Neuronal stem cell (in vitro differentiated cells): ENCODE data around the gene KAT7. TPM values are rescaled to one million over a fixed set of nuclear protein-coding genes. Genes with fewer than 3 reads are reported as not detected.
A peak's percentile ranks its signal among the peaks of the same experiment; 100 is the strongest.

ENCODE experiments used
- DNase-seq: peaks from one replicate; pipeline ENCODE4 v3.0.0-alpha.2; 2013; ENCODE audit warnings: low spot score
- H2AFZ ChIP-seq: one replicate; pipeline ENCODE4 v1.6.1; 2013; ENCODE audit warnings: mild to moderate bottlenecking, low read length, inconsistent platforms
- H2AK5ac ChIP-seq: 2 replicates; pipeline ENCODE4 v1.6.1; 2013; ENCODE audit warnings: low read depth, mild to moderate bottlenecking, inconsistent platforms, low read length, moderate library complexity, mixed read lengths
- H2BK120ac ChIP-seq: 2 replicates; pipeline ENCODE4 v1.6.1; 2013; ENCODE audit warnings: low read depth, mild to moderate bottlenecking, inconsistent platforms, low read length, moderate library complexity, mixed read lengths
- H2BK12ac ChIP-seq: one replicate; pipeline ENCODE4 v1.6.1; 2013; ENCODE audit warnings: low read length, inconsistent platforms
- H2BK15ac ChIP-seq: 2 replicates; pipeline ENCODE4 v1.6.1; 2013; ENCODE audit warnings: mild to moderate bottlenecking, low read length, inconsistent platforms, mixed read lengths
- H2BK5ac ChIP-seq: one replicate; pipeline ENCODE4 v1.6.1; 2013; ENCODE audit warnings: inconsistent platforms, mild to moderate bottlenecking, low read length, moderate library complexity
- H3K14ac ChIP-seq: one replicate; pipeline ENCODE4 v1.6.1; 2013; ENCODE audit warnings: low read length, inconsistent platforms
- H3K18ac ChIP-seq: 2 replicates; pipeline ENCODE4 v1.6.1; 2013; ENCODE audit warnings: low read length, inconsistent platforms
- H3K23ac ChIP-seq: 2 replicates; pipeline ENCODE4 v1.6.1; 2013; ENCODE audit warnings: low read depth, mild to moderate bottlenecking, mixed read lengths, low read length, inconsistent platforms; ENCODE audit not compliant: poor library complexity
- H3K27ac ChIP-seq: replicated peaks from 3 replicates; pipeline ENCODE4 v1.5.1; 2013; ENCODE audit warnings: low read length, inconsistent platforms
- H3K27me3 ChIP-seq, 3 experiments: 2 replicates each; pipeline ENCODE4 v1.6.1; 2013; ENCODE audit warnings: low read length in 3 of 3, mild to moderate bottlenecking in 2 of 3, inconsistent platforms in 1 of 3, low read depth in 1 of 3, mixed read lengths in 1 of 3, moderate library complexity in 1 of 3; ENCODE audit not compliant: control insufficient read depth in 3 of 3, insufficient read depth in 3 of 3
- H3K36me3 ChIP-seq, 2 donors: replicated peaks in 1 of 2; 2 replicates each; pipeline ENCODE4 v1.6.1; 2013; ENCODE audit warnings: low read length in 2 of 2; ENCODE audit not compliant: control insufficient read depth in 2 of 2, insufficient read depth in 2 of 2
- H3K4ac ChIP-seq: 2 replicates; pipeline ENCODE4 v1.6.1; 2013; ENCODE audit warnings: inconsistent platforms, mild to moderate bottlenecking, low read length, moderate library complexity
- H3K4me1 ChIP-seq, 2 donors: 1 replicate in 1 of 2; 2 replicates in 1 of 2; pipeline ENCODE4 v1.6.1; 2013; ENCODE audit warnings: low read length in 2 of 2, low read depth in 1 of 2; ENCODE audit not compliant: control insufficient read depth in 2 of 2, insufficient read depth in 1 of 2
- H3K4me2 ChIP-seq: one replicate; pipeline ENCODE4 v1.6.1; 2013; ENCODE audit warnings: mild to moderate bottlenecking, low read length, inconsistent platforms; ENCODE audit not compliant: insufficient read depth, poor library complexity, severe bottlenecking
- H3K4me3 ChIP-seq, 2 donors: 2 replicates each; pipeline ENCODE4 v1.5.1; 2013; ENCODE audit warnings: low read length in 2 of 2, mild to moderate bottlenecking in 2 of 2, inconsistent platforms in 1 of 2, moderate library complexity in 1 of 2
- H3K79me1 ChIP-seq: one replicate; pipeline ENCODE4 v1.6.1; 2013; ENCODE audit warnings: low read depth, mild to moderate bottlenecking, inconsistent platforms, low read length, moderate library complexity
- H3K9ac ChIP-seq: one replicate; pipeline ENCODE4 v1.6.1; 2013; ENCODE audit warnings: mild to moderate bottlenecking, low read depth, low read length, inconsistent platforms; ENCODE audit not compliant: poor library complexity
- H3K9me3 ChIP-seq, 2 donors: replicated peaks in 1 of 2; 2 replicates each; pipeline versions ENCODE3 to v1.6.1; 2013; ENCODE audit warnings: low read length in 2 of 2, mild to moderate bottlenecking in 2 of 2, inconsistent platforms in 1 of 2, low read depth in 1 of 2, mixed read lengths in 1 of 2, moderate library complexity in 1 of 2; ENCODE audit not compliant: control insufficient read depth in 2 of 2, insufficient read depth in 1 of 2
- H4K8ac ChIP-seq: one replicate; pipeline ENCODE4 v1.6.1; 2013; ENCODE audit warnings: low read depth, mild to moderate bottlenecking, inconsistent platforms, low read length, moderate library complexity
- H4K91ac ChIP-seq: one replicate; pipeline ENCODE4 v1.6.1; 2013; ENCODE audit warnings: low read length, low read depth, mild to moderate bottlenecking, inconsistent platforms; ENCODE audit not compliant: poor library complexity
- WGBS, 2 donors: extraction: QIAGEN DNeasy Blood & Tissue Kit; methylation state at CpG; one replicate each; pipeline ENCODE4 v1.1.7; 2013; ENCODE audit warnings: missing lambda C conversion rate in 2 of 2, mixed read lengths in 1 of 2; ENCODE audit not compliant: insufficient read length in 2 of 2, insufficient replicate concordance in 1 of 2; ENCODE audit errors: extremely low coverage in 2 of 2; 5-methylcytosine and 5-hydroxymethylcytosine counted together
- polyA plus RNA-seq, 2 experiments: library from polyadenylated mRNA; stranded (reverse); fragments of 200-250 nt; gene quantifications; one replicate each; pipeline ENCODE4 v1.2.3, GENCODE V29; 2013

Gene KAT7
- polyA plus RNA-seq (2013, experiment 1 of 2): 94.8 TPM
- 94.3 TPM for polyA plus RNA-seq (2013, experiment 2 of 2)

DNA sequence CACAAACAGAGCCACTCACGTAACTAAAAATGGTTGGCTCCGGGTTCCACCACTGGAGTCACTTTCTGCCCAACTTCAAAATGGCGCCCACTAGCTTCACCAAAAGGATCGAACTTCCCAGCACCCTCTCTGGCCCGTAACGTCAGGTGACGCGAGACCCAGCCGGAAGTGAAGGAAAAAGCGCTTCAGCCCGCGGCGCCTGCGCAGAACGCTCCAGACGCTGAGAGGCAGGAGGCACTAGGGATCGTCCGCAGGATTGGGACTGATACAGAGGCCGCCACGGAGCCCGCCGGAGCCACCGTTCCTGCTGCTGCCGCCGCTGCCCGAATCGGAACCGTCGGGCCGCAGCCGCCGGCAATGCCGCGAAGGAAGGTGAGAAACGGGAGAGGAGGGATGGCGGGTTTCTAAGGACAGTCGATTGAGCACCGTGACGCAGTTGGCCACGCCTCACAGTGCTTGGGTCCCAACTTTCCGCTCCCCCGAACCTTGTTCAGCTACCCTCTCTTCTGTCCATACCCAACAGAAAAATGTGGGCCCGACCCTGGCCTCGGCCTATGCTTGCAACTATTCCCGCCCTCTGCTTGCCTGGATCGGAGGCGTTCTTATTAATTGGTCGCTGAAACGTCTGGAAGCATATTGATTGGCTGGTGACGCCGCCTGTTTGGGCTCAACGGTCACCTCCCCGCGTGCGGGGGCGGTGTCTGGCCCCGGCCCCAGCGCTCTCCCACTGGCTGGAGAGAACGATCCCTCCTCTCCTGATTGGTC is at the start of gene KAT7:
Gene KAT7, plus strand, starts transcription at position 204 of the 765 bp plus-strand sequence. Its CDS starts 154 bp downstream, at position 358.
- Histone ChIP-seq H3K27ac (peak within 1 kb of the TSS; percentile 72), H2AFZ (peak within 1 kb of the TSS; percentile 88), H3K4me2 (peak within 1 kb of the TSS; percentile 72), H3K4ac (peak within 1 kb of the TSS; percentile 97), H3K18ac (peak within 1 kb of the TSS; percentile 100), H2BK5ac (peak within 1 kb of the TSS; percentile 33), H3K9ac (peak within 1 kb of the TSS; percentile 94), H2BK15ac (no peak within 1 kb of the TSS), H3K4me3 (peak within 1 kb of the TSS; percentile 85 to 96), H3K79me1 (peaks cover 7% of the 10 kb centered on the region), H3K27me3 (no peaks in the 10 kb centered on the region), H3K14ac (peak within 1 kb of the TSS; percentile 99), H2AK5ac (peak within 1 kb of the TSS; percentile 94), H2BK12ac (no peak within 1 kb of the TSS), H3K23ac (peak within 1 kb of the TSS; percentile 92), H2BK120ac (peak within 1 kb of the TSS; percentile 76), H3K4me1 (peaks cover 10 to 11% of the 10 kb centered on the region in 2 donors), H3K9me3 (no peaks in the 10 kb centered on the region), H4K91ac (peak within 1 kb of the TSS; percentile 56), H4K8ac (peak within 1 kb of the TSS; percentile 2), H3K36me3 (peaks cover 12 to 41% of the 10 kb centered on the region in 2 donors)
- peak; percentile 97 for DNase-seq
- WGBS, 2 donors: no CpG with 5 or more reads among the region's 59 CpGs

DNA sequence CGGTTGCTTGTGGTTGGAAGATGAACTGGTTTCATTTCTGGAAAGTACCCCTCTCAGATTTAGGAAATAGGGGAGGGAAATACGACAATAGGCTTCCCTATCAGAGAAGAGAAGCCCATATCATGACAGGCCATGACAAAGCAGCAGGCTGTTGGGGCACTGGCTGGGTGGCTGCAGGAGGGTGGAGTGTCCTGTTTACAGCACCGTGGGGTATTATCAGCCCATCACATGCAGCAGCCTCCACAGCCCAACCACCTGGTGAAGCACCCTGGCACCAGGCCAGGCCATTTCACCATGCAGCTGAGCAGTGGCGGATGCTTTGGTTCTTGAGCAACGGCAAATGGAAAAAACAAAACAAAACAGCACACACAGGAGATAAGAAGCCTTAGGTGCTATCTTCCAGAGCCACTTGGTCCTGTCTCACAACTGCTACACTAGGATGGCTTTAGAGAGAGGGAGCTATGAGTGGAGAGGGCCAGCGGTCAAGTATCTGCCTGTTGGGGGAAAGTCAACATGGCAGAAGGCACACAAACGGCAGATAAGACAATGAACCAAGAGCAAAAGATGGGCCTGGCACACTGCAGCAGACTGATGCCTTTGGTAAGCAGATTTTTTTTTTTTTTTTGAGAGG is 48.7 kb upstream of the KAT7 start:
- H3K36me3 ChIP-seq: peaks cover 0 to 1% of the 10 kb centered on the region in 2 donors
- no peak overlapping the region for H3K4ac ChIP-seq
- H2BK120ac ChIP-seq: no peak overlapping the region
- H3K4me2 ChIP-seq: no peak overlapping the region
- H3K4me3 ChIP-seq: no peak overlapping the region
- H3K14ac ChIP-seq: no peak overlapping the region
- no peak overlapping the region for H2BK15ac ChIP-seq
- no peak overlapping the region for H2AK5ac ChIP-seq
- H3K4me1 ChIP-seq: no peaks in the 10 kb centered on the region
- H4K8ac ChIP-seq: no peak overlapping the region
- DNase-seq: no peak
- no peak overlapping the region for H3K27ac ChIP-seq
- no peak overlapping the region for H2AFZ ChIP-seq
- no peaks in the 10 kb centered on the region for H3K9me3 ChIP-seq
- H4K91ac ChIP-seq: no peak overlapping the region
- H2BK12ac ChIP-seq: no peak overlapping the region
- H3K9ac ChIP-seq: no peak overlapping the region
- H2BK5ac ChIP-seq: no peak overlapping the region
- H3K23ac ChIP-seq: no peak overlapping the region
- H3K27me3 ChIP-seq: no peaks in the 10 kb centered on the region
- H3K18ac ChIP-seq: no peak overlapping the region
- peaks cover 4% of the 10 kb centered on the region for H3K79me1 ChIP-seq
- WGBS, 2 donors: no CpG with 5 or more reads among the region's 7 CpGs

DNA sequence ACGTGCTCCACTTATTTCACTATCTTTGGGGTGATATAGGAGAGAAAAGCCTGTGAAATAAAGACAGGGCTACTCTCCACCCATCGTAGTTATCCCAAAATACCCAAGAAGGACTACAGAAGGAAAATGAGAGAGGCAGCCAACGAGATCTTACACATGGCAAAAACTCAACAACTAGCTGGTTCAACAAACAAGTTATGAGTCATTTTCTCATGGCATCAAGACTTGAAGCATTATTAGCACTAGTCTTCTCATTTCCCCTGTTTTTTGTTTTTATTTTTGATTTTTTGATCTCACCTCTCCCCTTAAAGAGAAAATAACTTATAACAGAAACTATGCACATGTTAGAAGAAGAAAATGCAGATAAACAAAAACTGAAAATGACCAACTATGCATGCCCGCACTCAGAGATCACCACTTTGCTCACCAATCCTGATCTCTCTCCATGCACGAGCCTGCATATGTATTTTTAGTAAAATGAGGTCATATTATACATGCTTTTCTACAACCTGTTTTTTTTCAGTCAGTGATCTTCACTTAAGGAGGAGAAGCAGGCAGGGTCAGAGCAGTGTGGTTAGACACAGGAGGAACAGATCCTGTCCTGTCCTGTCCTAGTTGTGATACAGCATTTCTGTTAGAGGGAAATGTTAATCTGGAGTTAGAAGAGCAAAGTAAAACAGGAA is 47.3 kb upstream of the KAT7 start:
- no peak overlapping the region for H3K27ac ChIP-seq
- H3K79me1 ChIP-seq: peaks cover 4% of the 10 kb centered on the region
- no peak overlapping the region for H2BK5ac ChIP-seq
- H3K36me3 ChIP-seq: peaks cover 0 to 1% of the 10 kb centered on the region in 2 donors
- no peak for DNase-seq
- no peak overlapping the region for H2AFZ ChIP-seq
- H4K8ac ChIP-seq: no peak overlapping the region
- no peak overlapping the region for H2AK5ac ChIP-seq
- no peak overlapping the region for H3K18ac ChIP-seq
- no peaks in the 10 kb centered on the region for H3K4me1 ChIP-seq
- H3K9me3 ChIP-seq: no peaks in the 10 kb centered on the region
- H3K9ac ChIP-seq: no peak overlapping the region
- H2BK15ac ChIP-seq: no peak overlapping the region
- H3K27me3 ChIP-seq: no peaks in the 10 kb centered on the region
- no peak overlapping the region for H3K23ac ChIP-seq
- no CpG with 5 or more reads among the region's 5 CpGs for whole genome bisulfite sequencing, 2 donors
- no peak overlapping the region for H2BK120ac ChIP-seq
- H4K91ac ChIP-seq: no peak overlapping the region
- no peak overlapping the region for H3K4ac ChIP-seq
- no peak overlapping the region for H3K14ac ChIP-seq
- H3K4me2 ChIP-seq: no peak overlapping the region
- no peak overlapping the region for H2BK12ac ChIP-seq
- H3K4me3 ChIP-seq: no peak overlapping the region

DNA sequence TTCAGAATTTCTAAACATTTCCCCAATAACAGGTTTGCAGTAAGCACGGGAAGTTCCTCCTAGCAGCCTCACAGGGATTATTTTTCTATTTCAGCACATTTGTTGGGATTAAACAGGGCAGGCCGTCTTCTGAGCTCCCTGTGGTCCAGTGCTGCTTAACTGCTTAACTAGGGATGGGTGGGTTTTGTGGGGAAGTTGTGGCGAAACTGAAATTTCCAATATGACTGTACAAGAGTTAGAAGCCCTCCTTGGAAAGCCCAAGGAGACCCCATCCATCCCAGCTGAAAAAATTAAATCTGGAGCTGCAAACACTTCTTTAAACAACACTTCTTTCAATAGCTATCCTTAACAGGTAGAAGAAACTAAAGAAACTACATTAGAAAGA is 46.8 kb upstream of the KAT7 start:
- no peak overlapping the region for H2BK5ac ChIP-seq
- H4K8ac ChIP-seq: no peak overlapping the region
- H3K18ac ChIP-seq: no peak overlapping the region
- no peak overlapping the region for H4K91ac ChIP-seq
- peaks cover 4% of the 10 kb centered on the region for H3K79me1 ChIP-seq
- H2BK15ac ChIP-seq: no peak overlapping the region
- no peak overlapping the region for H2BK120ac ChIP-seq
- H3K9ac ChIP-seq: no peak overlapping the region
- H3K9me3 ChIP-seq: no peaks in the 10 kb centered on the region
- no peak overlapping the region for H3K14ac ChIP-seq
- no peak overlapping the region for H3K27ac ChIP-seq
- no peak overlapping the region for H3K4me3 ChIP-seq
- no peaks in the 10 kb centered on the region for H3K4me1 ChIP-seq
- no peak overlapping the region for H2BK12ac ChIP-seq
- no CpG with 5 or more reads among the region's 3 CpGs for WGBS, 2 donors
- H2AK5ac ChIP-seq: no peak overlapping the region
- H3K23ac ChIP-seq: no peak overlapping the region
- H2AFZ ChIP-seq: no peak overlapping the region
- no peak overlapping the region for H3K4ac ChIP-seq
- no peaks in the 10 kb centered on the region for H3K27me3 ChIP-seq
- H3K36me3 ChIP-seq: peaks cover 0 to 1% of the 10 kb centered on the region in 2 donors
- H3K4me2 ChIP-seq: no peak overlapping the region
- DNase-seq: no peak
